AG04450 (cell line): ENCODE results near the gene TXN. TPM values are rescaled to one million over a fixed set of nuclear protein-coding genes. Genes with fewer than 3 reads are reported as not detected.
A peak's percentile ranks its signal among the peaks of the same experiment; 100 is the strongest.

Source experiments
- CTCF ChIA-PET: fragments of 300-600, 350-600 bp; formaldehyde crosslinking; extraction: SDS; loops from one replicate; lab custom pipeline; 2022; ENCODE audit warnings: antibody characterized with exemption, inconsistent platforms; lab: Charles Lee
- POLR2A ChIA-PET: fragments of 350-600 bp; formaldehyde crosslinking; extraction: SDS; loops from one replicate; lab custom pipeline; 2021; ENCODE audit warnings: antibody characterized with exemption, inconsistent platforms; lab: Yijun Ruan, JAX
- DNase-seq: peaks from one replicate; pipeline ENCODE4 v3.0.0-alpha.2; 2011; ENCODE audit warnings: low read depth, low spot score
- H3K27ac ChIP-seq: one replicate; pipeline ENCODE4 v1.5.1; 2012; ENCODE audit warnings: low read depth, low read length, control low read depth
- H3K27me3 ChIP-seq: one replicate; pipeline ENCODE4 v1.6.0; 2012; ENCODE audit warnings: low read length; ENCODE audit not compliant: control insufficient read depth, insufficient read depth
- H3K4me3 ChIP-seq: 2 replicates; pipeline ENCODE4 v1.5.1; 2011; ENCODE audit warnings: mild to moderate bottlenecking, low read depth, low read length, control low read depth
- H3K9me3 ChIP-seq: 2 replicates; pipeline ENCODE4 v1.5.1; 2012; ENCODE audit warnings: low read length; ENCODE audit not compliant: control insufficient read depth, insufficient read depth
- CTCF ChIP-seq: IDR thresholded peaks from 2 replicates; pipeline ENCODE4 v1.5.1; 2011; ENCODE audit warnings: low read depth, low read length, control low read depth, inconsistent platforms
- polyA plus RNA-seq: library from polyadenylated mRNA; depleted of rRNA; stranded (reverse); fragments of >200 nt; gene quantifications from 2 replicates; pipeline ENCODE4 v1.2.3, GENCODE V29; 2011

TXN gene
- polyA plus RNA-seq, 1 experiment = 630 TPM

- H3K9me3 ChIP-seq = no peaks in the 10 kb centered on the region
- TF ChIP-seq CTCF = peak; percentile 69
- CTCF ChIA-PET = interaction anchor here (0.7 to 8.4 kb wide), 13 partner anchors 8 to 405 kb away, joined by 3 to 116 read pairs (median 5); no protein-coding TSS in a partner anchor
- peak; percentile 8 for DNase-seq
- peaks cover 7% of the 10 kb centered on the region for H3K27me3 ChIP-seq
- POLR2A ChIA-PET = no interaction called here
- no peak overlapping the region for H3K27ac ChIP-seq
- no peak overlapping the region for H3K4me3 ChIP-seq
Observed at GRCh38 chr9:110217656-110218099, 38.6 kb downstream of the TXN start.

- POLR2A ChIA-PET = no interaction called here
- CTCF ChIA-PET = interaction anchor here (0.6 to 8.4 kb wide), 5 partner anchors 12 to 409 kb away, joined by 3 to 116 read pairs (median 6); no protein-coding TSS in a partner anchor
Observed at GRCh38 chr9:110214586-110215355, 41.5 kb downstream of the TXN start.

GRCh38 chr9:110214090-110214489 lies 42.2 kb downstream of the TXN start:
- CTCF ChIA-PET = interaction anchor here (1.0 to 8.4 kb wide), 4 partner anchors 12 to 409 kb away, joined by 3 to 116 read pairs (median 8); no protein-coding TSS in a partner anchor
- no peak for TF ChIP-seq CTCF
- DNase-seq = no peak
- Histone ChIP-seq H3K9me3 (no peaks in the 10 kb centered on the region), H3K27ac (no peak overlapping the region), H3K4me3 (no peak overlapping the region), H3K27me3 (peaks cover 7% of the 10 kb centered on the region)
- POLR2A ChIA-PET = no interaction called here

More at GRCh38 chr9:110214586-110215355, 41.5 kb downstream of the TXN start:
- DNase-seq = no peak
- H3K9me3 ChIP-seq = no peaks in the 10 kb centered on the region
- H3K27ac ChIP-seq = no peak overlapping the region
- peaks cover 7% of the 10 kb centered on the region for H3K27me3 ChIP-seq
- TF ChIP-seq CTCF = no peak
- no peak overlapping the region for H3K4me3 ChIP-seq

- Histone ChIP-seq H3K27ac (no peak overlapping the region), H3K4me3 (no peak overlapping the region), H3K27me3 (peaks cover 7% of the 10 kb centered on the region), H3K9me3 (no peaks in the 10 kb centered on the region)
- no peak for DNase-seq
- no peak for TF ChIP-seq CTCF
- CTCF ChIA-PET = interaction anchor here (1.0 to 8.4 kb wide), 3 partner anchors 11 to 410 kb away, joined by 3 to 116 read pairs (median 6); no protein-coding TSS in a partner anchor
- POLR2A ChIA-PET = no interaction called here
Observed at GRCh38 chr9:110213413-110214044, 42.8 kb downstream of the TXN start.

GRCh38 chr9:110208031-110208430 lies 48.3 kb downstream of the TXN start, which contains the start of gene C9orf152:
TSS of gene C9orf152 (minus strand) at chr9:110208159. CDS start at chr9:110207579, 580 bp downstream.
- Histone ChIP-seq H3K27ac (no peak within 1 kb of the TSS), H3K9me3 (no peaks in the 10 kb centered on the region), H3K4me3 (no peak within 1 kb of the TSS), H3K27me3 (peaks cover 26% of the 10 kb centered on the region)
- POLR2A ChIA-PET = no interaction called here
- no peak for TF ChIP-seq CTCF
- CTCF ChIA-PET = no interaction called here
- no peak for DNase-seq
